ENCODE data around the gene GRID1. TPM values are rescaled to one million over a fixed set of nuclear protein-coding genes. Genes with fewer than 3 reads are reported as not detected.

The GRID1 gene
- total RNA-seq, 1 experiment from 2014 or later = not detected

- no peak for DNase-seq
- H3K9me2 ChIP-seq (ENCODE audit: insufficient read depth) = no peaks in the 10 kb centered on the region
- H3K4me2 ChIP-seq = no peak overlapping the region
- H3K36me3 ChIP-seq (ENCODE audit: low read depth) = no peaks in the 10 kb centered on the region
- no peak overlapping the region for H2AFZ ChIP-seq
- no peaks in the 10 kb centered on the region for H3K79me2 ChIP-seq (ENCODE audit: low read depth)
- intact Hi-C loops (cut with micrococcal nuclease; ENCODE audit: unreplicated experiment) = no loop called here
- H3F3A ChIP-seq (ENCODE audit: insufficient read depth, low read depth) = no peaks in the 10 kb centered on the region
- H3K27me3 ChIP-seq (ENCODE audit: insufficient read depth, low read depth) = no peaks in the 10 kb centered on the region
- BruUV-seq (replicated peaks) = no TSS peak
- H3K27ac ChIP-seq = no peak overlapping the region
- POLR2A ChIA-PET (ENCODE audit: unreplicated experiment) = no interaction called here
- H3K9me3 ChIP-seq (ENCODE audit: insufficient read depth, low read depth) = no peaks in the 10 kb centered on the region
- H3K4me3 ChIP-seq = no peak overlapping the region
- H3K4me1 ChIP-seq (replicated peaks; ENCODE audit: insufficient read depth) = no peaks in the 10 kb centered on the region
- CTCF ChIA-PET = no interaction called here
- TF ChIP-seq CTCF (conservative IDR thresholded peaks at IDR 0.05) (no peak), EZH2 (IDR thresholded peaks at IDR 0.05; ENCODE audit: low read depth) (no peak)
- H4K20me1 ChIP-seq (ENCODE audit: insufficient read depth) = no peaks in the 10 kb centered on the region
Observed at GRCh38 chr10:85557077-85557476, 809.5 kb downstream of the GRID1 start.

Small RNA genes within 50 kb of the gene (microRNA-seq; reads per million reads assigned to microRNA genes)
- not detected for gene MIR346 (ENCODE audit: borderline number of aligned reads, borderline replicate concordance)

Other genes with a start within 250 kb of the GRID1 start
- 17.9 and 20.9 TPM in 2 replicates for gene WAPL, start 155.0 kb upstream of the GRID1 start, total RNA-seq (2021)